DMS79 treated with DMSO at 0.1 percent for 48 hours (cell line): ENCODE results near the gene SPATA33.
"Not testable (repeated sequence)": the region's sequence is repeated elsewhere in the genome, so short reads cannot be mapped to it uniquely, and the experiment has no call there.

Source experiments
- DNase-seq: peaks from one replicate; lab custom pipeline; 2025; lab: John Stamatoyannopoulos, UW

Gene SPATA33

GRCh38 chr16:89693931-89694783 lies 36.5 kb downstream of the SPATA33 start:
- no peak for DNase-seq

- DNase-seq: not testable (repeated sequence)
Measured at GRCh38 chr16:89694784-89695085, 37.1 kb downstream of the SPATA33 start.

GRCh38 chr16:89695086-89695874 lies 37.6 kb downstream of the SPATA33 start:
- no peak for DNase-seq

GRCh38 chr16:89695875-89696669 lies 38.4 kb downstream of the SPATA33 start:
- no peak for DNase-seq

- no peak for DNase-seq
Measured at GRCh38 chr16:89696670-89697128, 39.1 kb downstream of the SPATA33 start.

- no peak for DNase-seq
Measured at GRCh38 chr16:89697161-89697615, 39.6 kb downstream of the SPATA33 start.

GRCh38 chr16:89697616-89698331 lies 40.1 kb downstream of the SPATA33 start:
- DNase-seq: no peak

GRCh38 chr16:89698717-89699116 lies 41.1 kb downstream of the SPATA33 start:
- not testable (repeated sequence) for DNase-seq

GRCh38 chr16:89699629-89700099 lies 42.0 kb downstream of the SPATA33 start:
- not testable (repeated sequence) for DNase-seq

GRCh38 chr16:89700100-89700648 lies 42.5 kb downstream of the SPATA33 start:
- peak; percentile 87 for DNase-seq

- DNase-seq: peak; percentile 7
Measured at GRCh38 chr16:89700649-89701424, 43.2 kb downstream of the SPATA33 start.

GRCh38 chr16:89701425-89702406 lies 44.1 kb downstream of the SPATA33 start, which contains the start of gene SPATA2L:
SPATA2L (minus strand) TSS chr16:89701705; CDS start chr16:89701232, 473 bp downstream.
- peak; percentile 75 for DNase-seq

- DNase-seq: no peak
Measured at GRCh38 chr16:89704281-89704680, 46.6 kb downstream of the SPATA33 start.

GRCh38 chr16:89705006-89705405 lies 47.4 kb downstream of the SPATA33 start:
- DNase-seq: no peak

GRCh38 chr16:89706518-89707260 lies 49.1 kb downstream of the SPATA33 start:
- no peak for DNase-seq

GRCh38 chr16:89707695-89708094 lies 50.1 kb downstream of the SPATA33 start:
- DNase-seq: no peak

- DNase-seq: no peak
Measured at GRCh38 chr16:89708481-89708931, 50.9 kb downstream of the SPATA33 start.

GRCh38 chr16:89709166-89709565 lies 51.5 kb downstream of the SPATA33 start:
- no peak for DNase-seq
